HepG2 (cell line): ENCODE measurements around the gene TEKT1. TPM values are rescaled to one million over a fixed set of nuclear protein-coding genes. Genes with fewer than 3 reads are reported as not detected.

Experiments
- ARID3A ChIP-seq: IDR thresholded peaks from 2 replicates; pipeline ENCODE4 v1.6.1; 2012; ENCODE audit warnings: low read depth, low read length, improper control_type of control experiment
- CEBPG ChIP-seq: IDR thresholded peaks from 2 replicates; pipeline ENCODE4 v1.6.1; 2016
- GATAD1 ChIP-seq: IDR thresholded peaks from 2 replicates; pipeline ENCODE4 v1.6.1; 2016; ENCODE audit warnings: missing genetic modification reagents, missing compliant biosample characterization
- GFI1 ChIP-seq: sonication (generic); formaldehyde crosslinking; IDR thresholded peaks from 2 replicates; pipeline ENCODE4 v1.5.0; 2020; ENCODE audit warnings: missing genetic modification reagents, mild to moderate bottlenecking, borderline replicate concordance
- PAX8 ChIP-seq: sonication (generic); formaldehyde crosslinking; IDR thresholded peaks from 2 replicates; pipeline ENCODE4 v1.8.0; 2022; ENCODE audit warnings: mild to moderate bottlenecking, missing genetic modification reagents, borderline replicate concordance
- RERE ChIP-seq: IDR thresholded peaks from 2 replicates; pipeline ENCODE4 v1.6.1; 2016; ENCODE audit warnings: low read depth, missing genetic modification reagents, missing compliant biosample characterization
- SKIL ChIP-seq: sonication (generic); formaldehyde crosslinking; IDR thresholded peaks from 2 replicates; pipeline ENCODE4 v1.8.0; 2022; ENCODE audit warnings: missing genetic modification reagents, mild to moderate bottlenecking, moderate library complexity, borderline replicate concordance
- SOX6 ChIP-seq, 2 experiments: fragments of 450-650 bp in 1 of 2; sonication (generic) in 1 of 2; formaldehyde crosslinking in 1 of 2; IDR thresholded peaks; 2 replicates each; pipeline versions ENCODE4 v1.4.0 to v1.6.1; 2017 to 2020; ENCODE audit warnings: antibody characterized with exemption in 1 of 2, mild to moderate bottlenecking in 1 of 2, missing genetic modification reagents in 1 of 2
- YY1 ChIP-seq: IDR thresholded peaks from 2 replicates; pipeline ENCODE4 v1.6.1; 2011; ENCODE audit warnings: low read length, low read depth, moderate library complexity, mild to moderate bottlenecking; ENCODE audit not compliant: insufficient read depth, insufficient replicate concordance
- ZBTB1 ChIP-seq: sonication (generic); formaldehyde crosslinking; IDR thresholded peaks from 2 replicates; pipeline ENCODE4 v1.4.0; 2020; ENCODE audit warnings: missing genetic modification reagents, borderline replicate concordance
- ZBTB7B ChIP-seq: sonication (generic); formaldehyde crosslinking; IDR thresholded peaks from 2 replicates; pipeline ENCODE4 v1.4.0; 2020; ENCODE audit warnings: missing genetic modification reagents
- ZNF101 ChIP-seq: sonication (generic); formaldehyde crosslinking; IDR thresholded peaks from 2 replicates; pipeline ENCODE4 v1.4.0; 2020; ENCODE audit warnings: mild to moderate bottlenecking, low read depth, missing genetic modification reagents, borderline replicate concordance
- ZNF362 ChIP-seq: sonication (generic); formaldehyde crosslinking; IDR thresholded peaks from 2 replicates; pipeline ENCODE4 v1.4.0; 2020; ENCODE audit warnings: missing genetic modification reagents, mild to moderate bottlenecking, borderline replicate concordance
- polyA plus RNA-seq, 8 experiments: library from polyadenylated mRNA; depleted of rRNA in 3 of 8; stranded (reverse) in 7 of 8; unstranded in 1 of 8; fragments of >200 nt; fragmentation: Illumina TruSeq in 4 of 8; extraction: Trizol in 4 of 8; gene quantifications; 2 replicates each; pipeline versions ENCODE4 v1.2.1 to v1.2.3, GENCODE V29; 2011 to 2016; ENCODE audit warnings: low read depth in 4 of 8, missing spikeins in 1 of 8, mixed read lengths in 1 of 8; ENCODE audit not compliant: insufficient read depth in 1 of 8
- total RNA-seq, 5 experiments: library from RNA; depleted of rRNA; stranded (reverse); fragments of >200 nt; fragmentation: Illumina TruSeq; extraction: Trizol; gene quantifications; 2 replicates each; pipeline ENCODE4 v1.2.3, GENCODE V29; 2016; ENCODE audit warnings: low read depth in 1 of 5
- TF ChIP-seq, protein P1 (sequence below): IDR thresholded peaks from 2 replicates; pipeline ENCODE4 v1.6.1; 2016; ENCODE audit warnings: low read depth

The TEKT1 gene
- total and polyA plus RNA-seq, 2 of the 13 experiments (the other 11 are each of a cell fraction or from before 2014, with no cell fraction given): not detected

- TF ChIP-seq SKIL (CRISPR knock-in tag) (no peak), RERE (CRISPR knock-in tag) (no peak), ZBTB1 (CRISPR knock-in tag) (no peak), GFI1 (peak; percentile 15; the same call in 1 of the 2 replicates), CEBPG (CRISPR knock-in tag) (peak; percentile 89), YY1 (no peak), SOX6 (IDR thresholded peaks at IDR 0.05) (no peak), SOX6 (CRISPR knock-in tag; IDR thresholded peaks at IDR 0.05) (peak; percentile 56), ZNF101 (CRISPR knock-in tag) (no peak), ZNF362 (CRISPR knock-in tag) (peak; percentile 79), PAX8 (CRISPR knock-in tag) (no peak), GATAD1 (CRISPR knock-in tag) (no peak), ARID3A (peak; percentile 21; the same call in 1 of the 2 replicates), ZBTB7B (CRISPR knock-in tag) (no peak)
- TF ChIP-seq, protein P1, sequence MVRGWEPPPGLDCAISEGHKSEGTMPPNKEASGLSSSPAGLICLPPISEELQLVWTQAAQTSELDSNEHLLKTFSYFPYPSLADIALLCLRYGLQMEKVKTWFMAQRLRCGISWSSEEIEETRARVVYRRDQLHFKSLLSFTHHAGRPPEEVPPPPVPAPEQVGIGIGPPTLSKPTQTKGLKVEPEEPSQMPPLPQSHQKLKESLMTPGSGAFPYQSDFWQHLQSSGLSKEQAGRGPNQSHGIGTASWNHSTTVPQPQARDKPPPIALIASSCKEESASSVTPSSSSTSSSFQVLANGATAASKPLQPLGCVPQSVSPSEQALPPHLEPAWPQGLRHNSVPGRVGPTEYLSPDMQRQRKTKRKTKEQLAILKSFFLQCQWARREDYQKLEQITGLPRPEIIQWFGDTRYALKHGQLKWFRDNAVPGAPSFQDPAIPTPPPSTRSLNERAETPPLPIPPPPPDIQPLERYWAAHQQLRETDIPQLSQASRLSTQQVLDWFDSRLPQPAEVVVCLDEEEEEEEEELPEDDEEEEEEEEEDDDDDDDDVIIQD (CRISPR knock-in tag): no peak
Observed at GRCh38 chr17:6752068-6752909, 79.2 kb downstream of the TEKT1 start (continued).
